DOHH2 (cell line): ENCODE data around the gene EHMT2.

Experiments
- H3F3A ChIP-seq: fragments of 200-600 bp; sonication (generic), shearing (Covaris generic); 2 replicates; pipeline ENCODE4 v1.6.0; 2016; ENCODE audit warnings: antibody characterized with exemption, mild to moderate bottlenecking; ENCODE audit not compliant: control insufficient read depth, insufficient read depth
- H3K27ac ChIP-seq: fragments of 200-600 bp; sonication (generic); 2 replicates; pipeline ENCODE4 v1.5.1; 2014; ENCODE audit warnings: low read depth, mild to moderate bottlenecking, low read length, moderate library complexity
- H3K27me3 ChIP-seq: fragments of 200-600 bp; sonication (generic); 2 replicates; pipeline ENCODE4 v1.6.1; 2014; ENCODE audit warnings: mild to moderate bottlenecking, low read length, mixed read lengths; ENCODE audit not compliant: control insufficient read depth
- H3K36me3 ChIP-seq: fragments of 200-600 bp; sonication (generic); 2 replicates; pipeline ENCODE4 v1.6.1; 2014; ENCODE audit warnings: mild to moderate bottlenecking, low read length, moderate library complexity, mixed read lengths; ENCODE audit not compliant: control insufficient read depth
- H3K4me1 ChIP-seq: fragments of 200-600 bp; sonication (generic); 2 replicates; pipeline ENCODE4 v1.6.1; 2014; ENCODE audit warnings: mild to moderate bottlenecking, low read length, mixed read lengths; ENCODE audit not compliant: control insufficient read depth
- H3K4me2 ChIP-seq: fragments of 200-600 bp; sonication (generic); 2 replicates; pipeline ENCODE4 v1.6.0; 2014; ENCODE audit warnings: mild to moderate bottlenecking, low read length, moderate library complexity
- H3K4me3 ChIP-seq: fragments of 200-600 bp; sonication (generic); 2 replicates; pipeline ENCODE4 v1.5.1; 2014; ENCODE audit warnings: mild to moderate bottlenecking, low read length, mixed read lengths
- H3K79me2 ChIP-seq: fragments of 200-600 bp; sonication (generic); 2 replicates; pipeline ENCODE4 v1.6.1; 2014; ENCODE audit warnings: mild to moderate bottlenecking, low read length, mixed read lengths; ENCODE audit not compliant: control insufficient read depth
- H3K9me2 ChIP-seq: fragments of 200-600 bp; sonication (generic); replicated peaks from 2 replicates; pipeline ENCODE4 v1.6.1; 2014; ENCODE audit warnings: mild to moderate bottlenecking, low read length, mixed read lengths; ENCODE audit not compliant: control insufficient read depth
- H3K9me3 ChIP-seq: fragments of 200-600 bp; sonication (generic); 2 replicates; pipeline ENCODE4 v1.6.1; 2014; ENCODE audit warnings: antibody characterized with exemption, low read length, mixed read lengths; ENCODE audit not compliant: control insufficient read depth, insufficient read depth
- H4K20me1 ChIP-seq: fragments of 200-600 bp; sonication (generic); 2 replicates; pipeline ENCODE4 v1.6.0; 2014; ENCODE audit warnings: low read depth, mild to moderate bottlenecking, antibody characterized with exemption, low read length, moderate library complexity; ENCODE audit not compliant: control insufficient read depth, insufficient read depth
- CTCF ChIP-seq: fragments of 200-600 bp; sonication (generic); IDR thresholded peaks from one replicate; pipeline ENCODE4 v1.5.1; 2014; ENCODE audit warnings: antibody characterized with exemption, mild to moderate bottlenecking, low read depth, low read length; ENCODE audit not compliant: poor library complexity, severe bottlenecking
- EZH2phosphoT487 ChIP-seq: fragments of 200-600 bp; sonication (generic); IDR thresholded peaks from 2 replicates; pipeline ENCODE4 v1.6.1; 2017; ENCODE audit warnings: borderline replicate concordance, mild to moderate bottlenecking, antibody characterized with exemption, low read length, moderate library complexity, mixed read lengths

The EHMT2 gene

GRCh38 chr6:31900917-31901414, 3.5 kb upstream of the EHMT2 start:
- Histone ChIP-seq H3F3A (peaks cover 17% of the 10 kb centered on the region), H3K4me3 (peak overlapping the region; percentile 70)

GRCh38 chr6:31899882-31900722, 2.6 kb upstream of the EHMT2 start:
- H3K4me1 ChIP-seq = peaks cover 40% of the 10 kb centered on the region
- TF ChIP-seq EZH2phosphoT487 = no peak
- TF ChIP-seq CTCF = no peak
- no peak overlapping the region for H3K27ac ChIP-seq
- H3K9me3 ChIP-seq = no peaks in the 10 kb centered on the region
- H3K9me2 ChIP-seq = no peaks in the 10 kb centered on the region
- H3K4me2 ChIP-seq = peak overlapping the region; percentile 85
- H4K20me1 ChIP-seq = no peaks in the 10 kb centered on the region
- peaks cover 20% of the 10 kb centered on the region for H3K36me3 ChIP-seq
- H3K27me3 ChIP-seq = 0 out of 2 replicates have a peak, but pooled peaks cover 7% of the 10 kb centered on the region
- H3K4me3 ChIP-seq = no peak overlapping the region
- H3K79me2 ChIP-seq = peaks cover 40% of the 10 kb centered on the region
- H3F3A ChIP-seq = peaks cover 17% of the 10 kb centered on the region

More at GRCh38 chr6:31900917-31901414, 3.5 kb upstream of the EHMT2 start:
- Histone ChIP-seq H3K27me3 (peaks cover 11% of the 10 kb centered on the region), H3K4me2 (peak overlapping the region; percentile 65), H4K20me1 (no peaks in the 10 kb centered on the region), H3K4me1 (peaks cover 40% of the 10 kb centered on the region), H3K36me3 (peaks cover 11% of the 10 kb centered on the region), H3K9me2 (no peaks in the 10 kb centered on the region), H3K9me3 (no peaks in the 10 kb centered on the region), H3K79me2 (peaks cover 40% of the 10 kb centered on the region), H3K27ac (0 out of 2 replicates have a peak overlapping the region, but pooled peaks have one; percentile 33)
- TF ChIP-seq EZH2phosphoT487 = no peak
- no peak for TF ChIP-seq CTCF

GRCh38 chr6:31899215-31899614, 1.7 kb upstream of the EHMT2 start:
- H4K20me1 ChIP-seq = no peaks in the 10 kb centered on the region
- H3K4me1 ChIP-seq = peaks cover 40% of the 10 kb centered on the region
- peaks cover 27% of the 10 kb centered on the region for H3K36me3 ChIP-seq
- H3K9me3 ChIP-seq = no peaks in the 10 kb centered on the region
- peaks cover 40% of the 10 kb centered on the region for H3K79me2 ChIP-seq
- 0 out of 2 replicates have a peak, but pooled peaks cover 3% of the 10 kb centered on the region for H3K27me3 ChIP-seq
- H3K4me3 ChIP-seq = peak overlapping the region; percentile 18; the same call in 1 of the 2 replicates
- peak overlapping the region; percentile 85 for H3K4me2 ChIP-seq
- TF ChIP-seq EZH2phosphoT487 (no peak), CTCF (no peak)
- H3F3A ChIP-seq = peaks cover 17% of the 10 kb centered on the region
- no peaks in the 10 kb centered on the region for H3K9me2 ChIP-seq
- no peak overlapping the region for H3K27ac ChIP-seq
